Gastrocnemius medialis (tissue), 4 donors: ENCODE measurements around the gene MRPL41. TPM values are rescaled to one million over a fixed set of nuclear protein-coding genes. Genes with fewer than 3 reads are reported as not detected.
"Not testable (repeated sequence)": the region's sequence is repeated elsewhere in the genome, so short reads cannot be mapped to it uniquely, and the experiment has no call there.

ENCODE experiments used
- ATAC-seq, 2 donors: fragments of 150-250 bp; one replicate each; pipeline ENCODE4 v1.9.1; 2016
- DNase-seq, 2 donors: peaks; one replicate each; pipeline ENCODE4 v3.0.0-alpha.2; 2019
- H3K27ac ChIP-seq, 4 donors: fragments of 200-600 bp; sonication (generic); 1 replicate in 1 of 4; 2 replicates in 3 of 4; pipeline ENCODE4 v1.5.1; 2016 to 2018; ENCODE audit warnings: mild to moderate bottlenecking in 2 of 4, moderate library complexity in 1 of 4
- H3K27me3 ChIP-seq, 3 donors: fragments of 200-600 bp; sonication (generic) in 2 of 3; 1 replicate in 1 of 3; 2 replicates in 2 of 3; pipeline versions ENCODE4 v1.5.1 to v1.6.0; 2016 to 2019; ENCODE audit warnings: mild to moderate bottlenecking in 1 of 3, moderate library complexity in 1 of 3
- H3K36me3 ChIP-seq, 2 donors: fragments of 200-600 bp; sonication (generic) in 1 of 2; one replicate each; pipeline ENCODE4 v1.5.1; 2017 to 2018
- H3K4me1 ChIP-seq, 2 donors: fragments of 200-600 bp; sonication (generic) in 1 of 2; one replicate each; pipeline ENCODE4 v1.5.1; 2016 to 2017; ENCODE audit warnings: mild to moderate bottlenecking in 2 of 2
- H3K4me3 ChIP-seq, 4 donors: fragments of 200-600 bp; sonication (generic) in 3 of 4; 1 replicate in 1 of 4; 2 replicates in 3 of 4; pipeline ENCODE4 v1.5.1; 2016 to 2019; ENCODE audit warnings: mild to moderate bottlenecking in 2 of 4
- H3K9me3 ChIP-seq, 3 donors: fragments of 200-600 bp; sonication (generic) in 2 of 3; 1 replicate in 1 of 3; 2 replicates in 2 of 3; pipeline ENCODE4 v1.5.1; 2016 to 2019
- CTCF ChIP-seq, 5 experiments: fragments of 450-650 bp in 3 of 5; fragments of 200-600 bp in 2 of 5; sonication (generic) in 2 of 5; IDR thresholded peaks in 4 of 5; conservative IDR thresholded peaks in 1 of 5; 1 replicate in 4 of 5; 2 replicates in 1 of 5; pipeline ENCODE4 v1.5.1; 2016 to 2019; ENCODE audit warnings: antibody characterized with exemption in 5 of 5, mild to moderate bottlenecking in 3 of 5, moderate library complexity in 3 of 5
- POLR2A ChIP-seq, 2 donors: fragments of 450-650 bp; IDR thresholded peaks; one replicate each; pipeline ENCODE4 v1.6.1; 2017; ENCODE audit warnings: antibody characterized with exemption in 2 of 2, mild to moderate bottlenecking in 2 of 2, moderate library complexity in 2 of 2
- in situ Hi-C, 4 donors: fragments of 200-750 bp; cut with MboI; loops; one replicate each; pipeline versions ENCODE4 v1.15.0 to v1.8.0; 2017; ENCODE audit warnings: low sequenced_read_pairs in 4 of 4
- intact Hi-C: fragments of 100-400 bp; cut with DNase I; formaldehyde crosslinking; loops from one replicate; pipeline ENCODE4 v1.15.1; 2023; ENCODE audit warnings: low total_unique reads
- total RNA-seq, 4 donors: library from RNA; depleted of rRNA; stranded (reverse); fragments of >200 nt; gene quantifications; one replicate each; pipeline versions ENCODE4 v1.1.0 to v1.2.3, GENCODE V29; 2016

The MRPL41 gene
- total RNA-seq, 4 donors from 2014 or later: 107 to 137 (median 126) TPM

GRCh38 chr9:137564817-137565411 lies 13.2 kb downstream of the MRPL41 start:
- ATAC-seq: no peak
- in situ Hi-C loops (no loop called here), intact Hi-C loops (no loop called here)
- H3K27ac ChIP-seq: no peak overlapping the region
- H3K4me3 ChIP-seq: no peak overlapping the region
- no peaks in the 10 kb centered on the region for H3K9me3 ChIP-seq
- no peaks in the 10 kb centered on the region for H3K4me1 ChIP-seq
- H3K36me3 ChIP-seq: peaks cover 0 to 22% of the 10 kb centered on the region in 2 donors
- no peak for DNase-seq
- TF ChIP-seq CTCF (IDR thresholded peaks at IDR 0.05 in 4 of 5, conservative IDR thresholded peaks at IDR 0.05 in 1 of 5) (no peak), POLR2A (IDR thresholded peaks at IDR 0.05) (no peak)
- no peaks in the 10 kb centered on the region for H3K27me3 ChIP-seq

GRCh38 chr9:137568445-137568844 lies 16.8 kb downstream of the MRPL41 start:
- H3K36me3 ChIP-seq: peaks cover 0 to 33% of the 10 kb centered on the region in 2 donors
- H3K9me3 ChIP-seq, H3K4me1 ChIP-seq, H3K27ac ChIP-seq, ATAC-seq, H3K27me3 ChIP-seq, in situ Hi-C loops, intact Hi-C loops, DNase-seq, H3K4me3 ChIP-seq: not testable (repeated sequence)

- TF ChIP-seq CTCF (IDR thresholded peaks at IDR 0.05 in 4 of 5, conservative IDR thresholded peaks at IDR 0.05 in 1 of 5): no peak
- TF ChIP-seq POLR2A (IDR thresholded peaks at IDR 0.05): no peak
- Histone ChIP-seq H3K27me3 (no peaks in the 10 kb centered on the region), H3K4me3 (no peak overlapping the region), H3K27ac (no peak overlapping the region), H3K9me3 (no peaks in the 10 kb centered on the region), H3K36me3 (peaks cover 0 to 33% of the 10 kb centered on the region in 2 donors), H3K4me1 (no peaks in the 10 kb centered on the region)
- ATAC-seq (no peak), DNase-seq (no peak)
- in situ Hi-C loops (no loop called here), intact Hi-C loops (no loop called here)
These were observed 18.0 kb downstream of the MRPL41 start for GRCh38 chr9:137569609-137570203.

GRCh38 chr9:137570566-137570965 lies 18.9 kb downstream of the MRPL41 start:
- H3K27ac ChIP-seq: no peak overlapping the region
- no peaks in the 10 kb centered on the region for H3K9me3 ChIP-seq
- H3K27me3 ChIP-seq: no peaks in the 10 kb centered on the region
- TF ChIP-seq POLR2A (IDR thresholded peaks at IDR 0.05) (no peak), CTCF (IDR thresholded peaks at IDR 0.05 in 4 of 5, conservative IDR thresholded peaks at IDR 0.05 in 1 of 5) (no peak)
- in situ Hi-C loops: no loop called here
- no peak overlapping the region for H3K4me3 ChIP-seq
- intact Hi-C loops: no loop called here
- no peak for DNase-seq
- peaks cover 0 to 38% of the 10 kb centered on the region in 2 donors for H3K36me3 ChIP-seq
- ATAC-seq: no peak
- H3K4me1 ChIP-seq: peaks cover 4 to 6% of the 10 kb centered on the region in 2 donors

GRCh38 chr9:137574192-137574591 lies 22.5 kb downstream of the MRPL41 start:
- Histone ChIP-seq H3K4me1 (peaks cover 29 to 32% of the 10 kb centered on the region in 2 donors), H3K4me3 (no peak overlapping the region), H3K27ac (no peak overlapping the region), H3K27me3 (no peaks in the 10 kb centered on the region), H3K36me3 (peaks cover 0 to 46% of the 10 kb centered on the region in 2 donors), H3K9me3 (no peaks in the 10 kb centered on the region)
- TF ChIP-seq CTCF (IDR thresholded peaks at IDR 0.05 in 4 of 5, conservative IDR thresholded peaks at IDR 0.05 in 1 of 5) (no peak), POLR2A (IDR thresholded peaks at IDR 0.05) (no peak)
- ATAC-seq (no peak), DNase-seq (no peak)
- in situ Hi-C loops: no loop called here
- intact Hi-C loops: no loop called here
